Measurements from ENCODE around the gene SPG7.
"Not testable (repeated sequence)": the region's sequence is repeated elsewhere in the genome, so short reads cannot be mapped to it uniquely, and the experiment has no call there.

The SPG7 gene

DNA sequence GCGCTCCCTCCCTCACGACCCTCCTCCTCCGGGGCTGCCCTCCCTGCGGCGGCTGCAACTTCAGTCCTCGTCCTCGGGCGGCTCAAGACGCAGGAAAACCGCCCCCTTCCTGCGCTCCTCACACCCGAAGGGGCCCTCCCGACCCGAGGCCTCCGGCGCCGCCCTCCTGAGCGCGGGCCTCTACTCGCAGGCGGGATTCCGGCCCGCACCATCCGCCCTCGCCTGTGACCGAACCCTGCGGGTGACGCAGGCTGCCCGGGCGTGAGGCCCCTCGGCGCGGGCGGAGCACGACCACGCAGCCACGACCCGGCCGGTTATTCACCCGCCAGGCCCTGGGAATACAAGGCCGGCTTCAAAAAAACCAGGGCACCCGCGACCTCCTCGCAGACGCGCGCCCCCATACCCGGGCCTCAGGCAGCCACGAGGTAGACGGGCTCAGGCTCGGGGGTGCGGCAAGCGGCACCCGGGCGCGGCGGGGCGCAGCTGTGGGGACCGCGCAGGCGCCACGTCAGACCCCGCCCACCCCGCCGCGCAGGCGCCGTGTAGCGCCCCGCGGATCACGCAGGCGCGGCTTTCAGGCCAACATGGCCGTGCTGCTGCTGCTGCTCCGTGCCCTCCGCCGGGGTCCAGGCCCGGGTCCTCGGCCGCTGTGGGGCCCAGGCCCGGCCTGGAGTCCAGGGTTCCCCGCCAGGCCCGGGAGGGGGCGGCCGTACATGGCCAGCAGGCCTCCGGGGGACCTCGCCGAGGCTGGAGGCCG lies at the start of gene SPG7:
TSS of gene SPG7 (plus strand) at position 570 of the 757 bp plus-strand sequence. CDS start at position 585, 15 bp downstream.
- DNase-seq (ENCODE audit: low read depth in 2 of 2) = peak; percentile 75 to 88

- DNase-seq (ENCODE audit: low read depth in 2 of 2) = no peak
These were observed 49.7 kb upstream of the SPG7 start for GRCh38 chr16:89458551-89458950.

DNA sequence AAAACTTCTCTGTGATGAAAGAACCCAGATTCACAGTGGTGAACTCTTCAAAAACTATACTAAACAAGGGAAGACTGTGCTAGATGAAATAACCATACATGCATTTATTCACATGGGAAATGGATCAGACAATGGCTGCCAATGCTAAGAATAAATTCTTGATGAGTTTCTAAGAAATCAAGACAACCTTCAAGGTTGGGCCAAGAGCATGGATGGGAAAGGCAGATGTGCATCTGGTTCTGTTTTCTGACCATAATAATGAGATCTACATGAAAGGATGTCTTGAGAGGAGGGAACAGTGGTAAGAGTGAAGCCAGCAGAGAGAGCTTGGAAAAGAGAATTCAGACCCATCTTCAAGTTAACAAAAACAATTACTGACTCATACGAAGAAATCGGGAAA lies 49.2 kb upstream of the SPG7 start:
- DNase-seq (ENCODE audit: low read depth in 2 of 2) = no peak

GRCh38 chr16:89460556-89460955 lies 47.6 kb upstream of the SPG7 start:
- DNase-seq (ENCODE audit: low read depth in 2 of 2) = no peak

DNA sequence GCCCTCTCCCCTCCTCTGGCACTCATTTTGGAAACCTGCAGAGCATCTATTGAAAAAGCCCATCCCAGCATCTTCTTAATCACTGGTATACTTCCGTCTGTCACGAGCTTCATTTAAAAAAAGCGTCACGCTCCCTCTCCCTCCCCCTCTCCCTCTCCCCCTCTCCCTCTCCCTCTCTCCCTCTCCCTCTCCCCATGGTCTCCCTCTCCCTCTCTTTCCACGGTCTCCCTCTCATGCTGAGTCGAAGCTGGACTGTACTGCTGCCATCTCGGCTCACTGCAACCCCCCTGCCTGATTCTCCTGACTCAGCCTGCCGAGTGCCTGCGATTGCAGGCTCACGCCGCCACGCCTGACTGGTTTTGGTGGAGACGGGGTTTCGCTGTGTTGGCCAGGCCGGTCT lies 46.3 kb upstream of the SPG7 start:
- DNase-seq (ENCODE audit: low read depth in 2 of 2) = not testable (repeated sequence)

GRCh38 chr16:89462639-89463038 lies 45.6 kb upstream of the SPG7 start:
- DNase-seq (ENCODE audit: low read depth in 2 of 2) = not testable (repeated sequence)

GRCh38 chr16:89463312-89463711 lies 44.9 kb upstream of the SPG7 start:
- not testable (repeated sequence) for DNase-seq (ENCODE audit: low read depth in 2 of 2)

DNA sequence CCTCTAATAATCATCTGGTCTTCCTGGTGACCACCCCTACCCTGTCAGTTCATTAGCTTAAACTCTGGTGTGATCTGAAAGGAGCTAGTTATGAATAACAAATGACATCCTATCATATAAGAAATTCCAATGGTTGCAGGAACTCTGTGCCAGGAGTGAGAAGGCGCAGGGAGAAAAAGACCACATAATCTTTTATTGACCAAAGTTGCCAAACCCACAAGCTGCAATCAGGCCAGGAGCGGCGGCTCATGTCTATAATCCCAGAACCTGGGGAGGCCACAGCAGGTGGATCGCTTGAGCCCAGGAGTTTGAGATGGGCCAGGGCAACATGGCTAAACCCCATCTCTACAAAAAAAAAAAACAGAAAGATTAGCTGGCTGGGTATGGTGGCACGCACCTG lies 41.3 kb upstream of the SPG7 start:
- DNase-seq (ENCODE audit: low read depth in 2 of 2) = no peak

DNA sequence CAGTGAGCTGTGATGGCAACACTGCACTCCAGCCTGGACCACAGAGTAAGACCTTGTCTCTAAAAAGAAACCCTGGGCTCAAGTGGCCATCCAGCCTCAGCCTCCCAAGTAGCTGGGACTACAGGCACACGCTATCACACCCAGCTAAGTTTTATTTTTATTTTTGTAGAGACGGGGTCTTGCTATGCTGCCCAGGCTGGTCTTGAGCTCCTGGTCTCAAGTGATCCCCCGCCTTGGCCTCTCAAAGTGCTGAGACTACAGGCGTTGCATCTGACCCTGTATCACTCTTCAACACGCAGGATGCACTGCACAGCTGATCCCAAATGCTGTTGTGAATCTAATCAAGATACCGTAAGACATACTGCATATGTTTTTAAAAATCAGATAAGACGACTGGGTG lies 40.8 kb upstream of the SPG7 start:
- DNase-seq (ENCODE audit: low read depth in 2 of 2) = no peak

- no peak for DNase-seq (ENCODE audit: low read depth in 2 of 2)
These were observed 35.5 kb upstream of the SPG7 start for GRCh38 chr16:89472711-89473075.

DNA sequence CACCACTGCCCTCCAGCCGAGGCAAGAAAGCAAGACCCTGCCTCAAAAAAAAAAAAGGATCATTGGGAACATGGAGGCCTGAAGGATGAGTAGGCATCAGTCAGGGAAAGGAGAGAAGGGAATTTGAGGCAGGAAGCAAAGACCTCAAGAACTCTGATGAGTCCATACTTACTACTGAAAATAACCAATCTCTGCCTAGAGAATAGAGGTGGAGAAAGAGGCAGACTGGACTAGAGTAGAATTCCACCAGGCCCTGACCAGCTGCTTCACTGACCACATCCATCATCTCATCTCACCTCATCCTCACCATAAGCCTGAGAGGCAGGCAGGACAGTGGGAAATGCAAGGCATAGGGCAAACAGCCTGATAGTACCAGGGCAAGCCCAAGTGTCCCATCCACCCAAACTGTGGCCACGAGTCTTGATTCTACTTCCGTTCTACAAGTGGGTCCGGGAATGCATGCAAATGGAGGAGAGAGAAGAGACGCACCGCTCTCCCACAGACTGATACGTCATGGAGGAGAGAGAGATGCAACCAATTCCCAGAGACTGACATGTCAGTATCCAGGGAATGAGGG lies 35.0 kb upstream of the SPG7 start:
- DNase-seq (ENCODE audit: low read depth in 2 of 2) = no peak

DNA sequence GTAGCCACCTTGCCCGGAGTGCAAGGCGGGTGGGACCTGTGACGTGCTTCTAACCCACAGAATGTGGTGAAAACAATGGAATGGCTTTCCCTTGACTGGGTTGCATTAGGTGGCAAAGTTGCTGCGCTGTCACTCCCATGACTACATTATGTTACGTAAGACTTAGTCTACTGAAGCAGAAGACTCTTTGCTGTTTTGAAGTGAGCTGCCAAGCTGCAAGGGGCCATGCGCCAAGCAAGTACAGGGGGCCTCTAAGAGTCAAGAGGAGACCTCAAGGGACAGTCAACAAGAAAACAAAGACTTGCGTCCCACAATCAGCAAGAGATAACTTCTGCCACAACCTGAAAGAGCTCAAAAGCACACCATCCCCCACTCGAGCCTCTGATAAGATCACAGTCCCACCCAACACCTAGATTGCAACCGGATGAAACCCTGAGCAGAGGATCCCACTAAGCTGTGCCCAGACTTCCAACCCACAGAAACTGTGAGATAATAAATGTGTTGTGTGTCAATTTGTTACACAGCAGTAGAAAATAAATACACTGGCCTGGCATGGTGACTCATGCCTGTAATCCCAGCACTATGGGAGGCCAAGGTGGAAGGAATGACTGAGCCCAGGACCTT lies 34.3 kb upstream of the SPG7 start:
- DNase-seq (ENCODE audit: low read depth in 2 of 2) = no peak

DNA sequence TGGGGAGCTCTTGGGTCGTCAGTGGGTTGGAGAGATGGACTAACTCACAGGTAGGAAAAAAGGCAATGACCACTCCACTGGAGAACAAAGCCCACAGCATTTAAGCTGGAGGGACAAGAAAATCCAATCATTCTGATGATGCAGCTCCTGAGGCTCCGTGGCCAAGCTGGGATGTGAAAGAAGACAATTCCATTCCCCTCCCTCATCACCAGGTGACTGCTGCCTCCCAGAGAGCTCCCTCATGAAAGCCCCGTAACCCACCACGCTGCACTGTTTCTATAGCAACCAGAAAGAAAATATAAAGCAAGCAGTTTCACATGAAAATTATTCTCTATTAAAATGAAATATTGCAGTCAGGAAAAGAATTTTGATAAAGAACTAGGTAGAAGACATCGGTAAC lies 33.1 kb upstream of the SPG7 start:
- DNase-seq (ENCODE audit: low read depth in 2 of 2) = no peak

DNA sequence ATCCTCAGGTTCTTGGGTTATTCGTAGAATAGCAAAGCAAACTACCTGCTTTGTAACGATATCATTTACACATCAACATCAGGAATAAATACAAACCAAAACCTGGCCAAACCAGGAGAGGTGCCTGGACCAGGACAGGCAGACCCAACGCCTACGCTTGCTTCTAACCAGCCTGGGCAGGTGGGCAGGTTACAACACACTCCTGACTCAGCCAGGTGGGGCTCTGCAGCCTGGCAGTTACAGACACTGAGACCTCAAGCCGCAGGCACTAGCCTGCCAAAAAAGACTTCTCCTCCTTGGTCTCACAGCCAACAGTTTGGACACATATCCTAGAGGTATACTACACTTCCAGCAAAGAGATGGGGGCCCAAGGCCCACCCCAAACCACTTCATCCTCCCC lies 31.8 kb upstream of the SPG7 start:
- no peak for DNase-seq (ENCODE audit: low read depth in 2 of 2)

GRCh38 chr16:89476811-89477261 lies 31.4 kb upstream of the SPG7 start:
- no peak for DNase-seq (ENCODE audit: low read depth in 2 of 2)

DNA sequence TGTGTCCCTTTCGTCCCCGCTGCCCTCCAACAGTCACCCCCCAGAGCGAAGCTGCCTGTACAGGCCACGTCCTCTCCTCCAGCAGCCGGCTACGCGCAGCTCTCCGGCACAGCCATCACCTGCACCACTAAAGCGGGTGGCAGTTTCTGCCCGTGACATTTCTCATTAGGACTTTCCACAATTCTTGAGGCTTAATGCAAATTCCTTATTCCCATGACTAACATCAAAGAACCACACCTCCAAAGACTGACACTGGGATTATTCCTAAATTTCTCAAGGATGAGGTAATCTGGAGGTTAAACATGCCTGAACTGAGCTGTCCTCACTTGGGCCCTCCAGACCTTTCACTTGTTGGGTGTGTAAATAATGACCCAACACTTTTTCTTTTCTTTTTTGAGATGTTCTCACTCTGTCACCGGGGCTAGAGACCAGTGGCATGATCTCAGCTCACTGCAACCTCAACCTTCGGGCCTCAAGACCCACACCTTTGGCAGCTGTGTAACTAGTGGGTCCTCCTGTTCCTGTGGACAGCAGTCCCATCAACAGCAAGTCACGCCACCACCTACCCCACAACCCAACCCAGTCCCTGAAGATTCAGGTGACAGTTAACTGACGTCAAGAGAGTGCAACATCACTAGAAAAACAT lies 29.5 kb upstream of the SPG7 start:
- DNase-seq (ENCODE audit: low read depth in 2 of 2) = no peak

DNA sequence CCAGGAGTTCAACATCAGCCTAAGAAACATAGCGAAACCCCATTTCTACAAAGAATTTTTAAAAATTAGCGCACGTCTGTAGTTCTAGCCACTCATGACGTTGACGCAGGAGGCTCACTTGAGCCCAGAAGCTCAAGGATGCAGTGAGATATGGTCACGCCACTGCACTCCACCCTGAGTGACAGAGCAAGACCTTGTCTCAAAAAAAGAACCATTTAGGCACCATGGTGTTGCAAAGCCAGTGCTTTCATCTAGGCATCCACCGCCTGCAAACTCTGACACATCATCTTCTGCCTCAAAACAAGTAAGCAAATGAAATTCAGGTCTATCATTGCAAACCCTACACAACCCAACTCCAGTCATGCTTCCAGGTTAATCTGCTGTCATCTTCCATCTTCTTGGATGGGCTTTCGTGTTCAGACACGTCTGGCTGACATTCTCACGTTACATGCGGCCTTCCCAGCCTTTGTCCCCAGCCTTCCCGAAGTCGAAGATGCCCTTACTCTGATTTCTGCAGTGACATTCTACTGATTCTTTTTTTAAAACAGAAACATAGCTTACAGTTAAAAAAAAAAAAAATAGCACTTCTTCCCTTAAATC lies 26.7 kb upstream of the SPG7 start:
- no peak for DNase-seq (ENCODE audit: low read depth in 2 of 2)

DNA sequence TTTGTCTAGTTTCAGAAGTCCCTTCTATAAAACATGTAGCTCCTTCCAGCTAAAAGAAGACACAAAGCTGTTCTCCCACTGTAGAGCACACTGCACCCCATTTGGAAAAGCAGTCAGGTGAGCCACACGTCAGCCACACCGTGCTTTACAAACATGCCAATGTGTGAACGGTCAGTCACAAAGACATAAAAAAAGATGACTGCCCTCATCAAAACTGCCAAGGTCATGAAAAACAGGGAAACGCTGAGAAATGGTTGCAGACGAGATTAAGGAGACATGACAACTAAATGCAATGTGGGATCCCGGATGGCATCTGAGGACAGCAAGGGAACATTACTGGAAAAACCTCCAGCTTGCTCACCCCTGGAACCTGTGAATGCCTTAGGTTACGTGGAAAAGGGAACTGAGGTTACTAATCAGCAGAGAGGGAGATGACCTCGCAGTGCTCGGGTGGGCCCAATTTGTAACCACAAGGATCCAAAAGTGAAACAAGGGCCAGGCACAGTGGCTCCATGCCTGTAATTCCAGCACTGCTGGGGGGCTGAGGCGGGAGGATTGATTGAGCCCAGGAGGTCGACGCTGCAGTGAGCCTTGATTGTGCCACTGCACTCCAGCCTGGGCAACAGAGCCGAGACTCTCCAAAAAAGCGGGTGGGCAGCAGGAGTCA lies 25.9 kb upstream of the SPG7 start:
- DNase-seq (ENCODE audit: low read depth in 2 of 2) = no peak

DNA sequence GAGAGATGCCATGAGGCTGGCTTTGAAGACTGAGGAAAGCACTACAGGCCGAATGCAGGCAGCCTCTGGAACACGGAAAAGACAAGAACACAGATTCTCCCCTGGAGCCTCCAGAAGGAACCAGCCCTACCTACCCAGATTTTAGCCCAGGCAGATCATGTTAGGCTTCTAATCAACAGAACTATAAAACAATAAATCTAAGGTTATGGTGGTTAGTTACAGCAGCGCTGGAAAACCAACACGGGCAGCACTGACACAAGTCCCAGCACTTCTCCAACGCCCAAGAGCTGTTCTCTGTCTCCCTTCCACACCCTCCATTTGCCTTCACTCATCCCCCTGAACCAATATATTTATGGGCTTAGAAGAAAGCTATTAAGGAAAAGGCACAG lies 25.4 kb upstream of the SPG7 start:
- no peak for DNase-seq (ENCODE audit: low read depth in 2 of 2)

- no peak for DNase-seq (ENCODE audit: low read depth in 2 of 2)
These were observed 24.1 kb upstream of the SPG7 start for GRCh38 chr16:89484041-89484501.

DNA sequence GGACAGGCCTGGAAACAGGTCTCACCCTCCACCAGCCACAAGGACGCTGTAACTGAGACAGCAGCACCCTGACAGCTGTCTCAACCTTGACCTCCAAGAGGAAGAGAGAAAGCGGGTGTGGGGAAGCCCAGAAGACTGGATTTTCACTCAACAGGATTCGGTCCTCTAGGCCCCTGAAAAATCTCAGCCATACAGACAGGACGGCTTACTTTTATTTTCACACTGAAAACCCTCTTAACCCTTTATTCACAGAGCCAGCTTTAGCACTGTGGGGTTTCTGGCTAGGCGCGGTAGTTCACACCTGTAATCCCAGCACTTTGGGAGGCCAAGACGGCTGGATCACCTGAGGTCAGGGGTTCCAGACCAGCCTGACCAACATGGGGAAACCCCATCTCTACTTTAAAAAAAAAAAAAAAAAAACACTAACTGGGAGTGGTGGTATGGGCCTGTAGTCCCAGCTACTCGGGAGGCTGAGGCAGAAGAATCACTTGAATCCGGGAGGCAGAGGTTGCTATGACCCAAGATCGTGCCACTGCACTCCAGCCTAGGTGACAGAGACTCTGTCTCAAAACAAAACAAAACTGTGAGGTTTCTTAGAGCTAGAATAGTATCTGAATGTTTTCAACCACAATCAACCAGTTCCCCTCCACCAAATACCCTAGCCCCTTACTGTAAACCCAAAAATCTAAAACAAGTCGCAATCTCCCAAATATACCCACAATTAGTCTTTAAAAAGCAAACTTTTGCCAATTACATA lies 23.1 kb upstream of the SPG7 start:
- DNase-seq (ENCODE audit: low read depth in 2 of 2) = no peak
